GM23338 (cell line): Measurements from ENCODE around the gene LRRC2. TPM values are rescaled to one million over a fixed set of nuclear protein-coding genes. Genes with fewer than 3 reads are reported as not detected.

Experiments used
- ATAC-seq: fragments of 200-7000 bp; cut with Tn5 transposase; 3 replicates; pipeline ENCODE4 v1.9.1; 2020
- DNase-seq: peaks from one replicate; pipeline ENCODE4 v3.0.0-alpha.2; 2015; ENCODE audit warnings: low spot score
- H2AFZ ChIP-seq: fragments of 200-600 bp; sonication (generic); 2 replicates; pipeline ENCODE4 v1.8.0; 2016; ENCODE audit warnings: antibody characterized with exemption, mild to moderate bottlenecking, moderate library complexity
- H3F3A ChIP-seq: fragments of 200-600 bp; sonication (generic); replicated peaks from 2 replicates; pipeline ENCODE4 v1.8.0; 2017; ENCODE audit warnings: antibody characterized with exemption, mixed run types, low read depth
- H3K27ac ChIP-seq: fragments of 200-600 bp; sonication (generic); 2 replicates; pipeline ENCODE4 v1.6.1; 2016; ENCODE audit warnings: low read depth
- H3K27me3 ChIP-seq: fragments of 200-600 bp; sonication (generic); 2 replicates; pipeline ENCODE4 v1.8.0; 2016; ENCODE audit warnings: mild to moderate bottlenecking, mixed run types, moderate library complexity; ENCODE audit not compliant: insufficient read depth
- H3K36me3 ChIP-seq: fragments of 200-600 bp; sonication (generic); 2 replicates; pipeline ENCODE4 v1.8.0; 2016; ENCODE audit warnings: mild to moderate bottlenecking; ENCODE audit not compliant: insufficient read depth
- H3K4me1 ChIP-seq: fragments of 200-600 bp; sonication (generic); 2 replicates; pipeline ENCODE4 v1.8.0; 2016; ENCODE audit warnings: mild to moderate bottlenecking, moderate library complexity; ENCODE audit not compliant: insufficient read depth
- H3K4me2 ChIP-seq: fragments of 200-600 bp; sonication (generic); 2 replicates; pipeline ENCODE4 v1.7.1; 2017; ENCODE audit warnings: mixed run types
- H3K4me3 ChIP-seq: fragments of 200-600 bp; sonication (generic); 2 replicates; pipeline ENCODE4 v1.6.1; 2016; ENCODE audit warnings: mixed run types
- H3K79me2 ChIP-seq: fragments of 200-600 bp; sonication (generic); replicated peaks from 2 replicates; pipeline ENCODE4 v1.8.0; 2017; ENCODE audit warnings: mild to moderate bottlenecking; ENCODE audit not compliant: insufficient read depth
- H3K9me2 ChIP-seq: fragments of 200-600 bp; sonication (generic); 2 replicates; pipeline ENCODE4 v1.8.0; 2017; ENCODE audit not compliant: insufficient read depth
- H4K20me1 ChIP-seq: fragments of 200-600 bp; sonication (generic); replicated peaks from 2 replicates; pipeline ENCODE4 v1.8.0; 2017; ENCODE audit warnings: mild to moderate bottlenecking; ENCODE audit not compliant: insufficient read depth
- H3K27ac Mint-ChIP-seq: 2 replicates; pipeline ENCODE4 v1.8.0; 2020; ENCODE audit warnings: inconsistent platforms, mild to moderate bottlenecking, moderate library complexity, mixed read lengths
- H3K27me3 Mint-ChIP-seq: 3 replicates; pipeline ENCODE4 v1.8.0; 2022; ENCODE audit warnings: low read depth, mild to moderate bottlenecking, moderate library complexity, mixed read lengths, inconsistent platforms; ENCODE audit not compliant: insufficient read depth, poor library complexity
- H3K36me3 Mint-ChIP-seq: 3 replicates; pipeline ENCODE4 v1.8.0; 2021; ENCODE audit warnings: low read depth, mild to moderate bottlenecking, inconsistent platforms, moderate library complexity, mixed read lengths
- H3K4me1 Mint-ChIP-seq: 3 replicates; pipeline ENCODE4 v1.8.0; 2020; ENCODE audit warnings: mild to moderate bottlenecking, inconsistent platforms, mixed read lengths
- H3K4me3 Mint-ChIP-seq: 3 replicates; pipeline ENCODE4 v1.8.0; 2021; ENCODE audit warnings: moderate library complexity, mild to moderate bottlenecking, inconsistent platforms, mixed read lengths
- H3K9me3 Mint-ChIP-seq: 3 replicates; pipeline ENCODE4 v1.8.0; 2020; ENCODE audit warnings: moderate library complexity, mild to moderate bottlenecking, inconsistent platforms, mixed read lengths
- CREB1 ChIP-seq: fragments of 250-450 bp; sonication (Bioruptor Pico); IDR thresholded peaks from 2 replicates; pipeline ENCODE4 v1.5.0; 2020; ENCODE audit warnings: low read depth, mild to moderate bottlenecking, moderate library complexity
- EZH2 ChIP-seq: fragments of 200-600 bp; sonication (generic); IDR thresholded peaks from one replicate; pipeline ENCODE4 v1.8.0; 2017; ENCODE audit warnings: antibody characterized with exemption, mild to moderate bottlenecking, low read depth; ENCODE audit not compliant: unreplicated experiment
- EZH2phosphoT487 ChIP-seq: fragments of 200-600 bp; sonication (generic); IDR thresholded peaks from one replicate; pipeline ENCODE4 v1.8.1; 2018; ENCODE audit warnings: antibody characterized with exemption; ENCODE audit not compliant: unreplicated experiment
- JUNB ChIP-seq: IDR thresholded peaks from one replicate; pipeline ENCODE4 v1.6.1; 2016; ENCODE audit warnings: antibody characterized with exemption; ENCODE audit not compliant: unreplicated experiment
- NANOG ChIP-seq: IDR thresholded peaks from 2 replicates; pipeline ENCODE4 v1.6.1; 2016; ENCODE audit warnings: antibody characterized with exemption, borderline replicate concordance
- STAT1 ChIP-seq: IDR thresholded peaks from one replicate; pipeline ENCODE4 v1.6.1; 2016; ENCODE audit warnings: antibody characterized with exemption; ENCODE audit not compliant: unreplicated experiment
- ZNF114 ChIP-seq: fragments of 250-450 bp; sonication (Bioruptor Pico); IDR thresholded peaks from 2 replicates; pipeline ENCODE4 v1.5.0; 2020; ENCODE audit warnings: mild to moderate bottlenecking, moderate library complexity
- ZNF331 ChIP-seq: fragments of 250-450 bp; sonication (Bioruptor Pico); IDR thresholded peaks from 2 replicates; pipeline ENCODE4 v1.5.0; 2020; ENCODE audit warnings: low read depth, mild to moderate bottlenecking, moderate library complexity
- polyA plus RNA-seq: library from polyadenylated mRNA; unstranded; fragments of >200 nt; fragmentation: Nextera tagmentation; extraction: Ambion mirVana; gene quantifications from 2 replicates; pipeline ENCODE4 v1.2.1, GENCODE V29; 2016
- total RNA-seq: library from RNA; depleted of rRNA; stranded (reverse); fragments of >200 nt; shearing (Covaris generic); gene quantifications from 2 replicates; pipeline ENCODE4 v1.2.3, GENCODE V29; 2014
- TF ChIP-seq, protein P1 (sequence below): IDR thresholded peaks from one replicate; pipeline ENCODE4 v1.6.1; 2018; ENCODE audit warnings: antibody characterized with exemption; ENCODE audit not compliant: unreplicated experiment
- TF ChIP-seq, protein P2 (sequence below): IDR thresholded peaks from 2 replicates; pipeline ENCODE4 v1.6.1; 2016; ENCODE audit warnings: antibody characterized with exemption
- TF ChIP-seq, protein P3 (sequence below), 2 experiments: fragments of 200-600 bp in 1 of 2; sonication (generic) in 1 of 2; conservative IDR thresholded peaks; 2 replicates each; pipeline versions ENCODE4 v1.5.1 to v1.6.1; 2016 to 2017; ENCODE audit warnings: antibody characterized with exemption in 2 of 2, low read depth in 2 of 2, mild to moderate bottlenecking in 2 of 2, moderate library complexity in 1 of 2

Gene LRRC2
- total and polyA plus RNA-seq, 2 experiments from 2014 or later, result 6.5 to 7.1 TPM

DNA sequence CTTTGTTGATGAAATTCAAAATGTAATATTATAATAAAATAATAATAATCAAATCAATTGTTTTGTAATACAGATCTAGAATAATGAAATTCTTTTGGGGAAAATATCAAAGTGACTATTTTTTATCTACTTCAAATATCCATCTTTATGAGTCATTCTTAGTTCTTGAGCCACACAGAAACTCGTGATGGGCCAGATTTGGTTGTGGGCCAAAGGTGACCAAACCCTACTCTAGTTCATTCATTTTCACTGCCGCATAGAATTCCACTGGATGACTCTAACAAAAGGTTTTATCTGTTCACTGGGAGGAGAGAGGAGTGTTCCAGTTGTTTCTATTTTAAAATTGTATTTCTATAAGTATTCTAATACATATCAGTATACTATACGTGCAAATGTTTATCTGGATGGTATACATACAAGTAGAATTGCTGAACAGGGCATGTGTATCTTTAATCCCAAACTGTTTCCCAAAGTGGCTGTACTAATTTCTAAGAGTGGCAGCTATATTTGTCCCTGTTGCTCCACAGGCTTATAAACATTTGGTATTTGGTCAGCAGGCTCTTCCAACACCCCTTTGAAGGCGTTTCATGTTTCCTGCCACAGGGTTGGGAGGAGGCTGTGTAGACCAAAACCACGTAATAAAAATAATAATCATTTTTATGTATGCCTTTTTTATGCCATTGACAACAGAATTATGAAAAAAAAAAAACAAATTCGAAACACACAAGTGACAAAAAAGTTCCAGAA is 75.6 kb downstream of the LRRC2 start:
- Histone ChIP-seq H3K27ac (no peak overlapping the region), H3K79me2 (no peaks in the 10 kb centered on the region), H3K4me1 (peaks cover 11% of the 10 kb centered on the region), H3K4me2 (no peak overlapping the region), H3K4me3 (no peak overlapping the region), H3K36me3 (no peaks in the 10 kb centered on the region; the same call in 1 of the 2 replicates), H3K9me2 (no peaks in the 10 kb centered on the region), H3K27me3 (no peaks in the 10 kb centered on the region), H3F3A (peaks cover 5% of the 10 kb centered on the region; the same call in 1 of the 2 replicates), H4K20me1 (no peaks in the 10 kb centered on the region), H2AFZ (no peak overlapping the region)
- Mint-ChIP-seq H3K27ac (no peak overlapping the region), H3K4me3 (no peak overlapping the region), H3K9me3 (peaks cover 24% of the 10 kb centered on the region), H3K4me1 (peaks cover 14% of the 10 kb centered on the region), H3K27me3 (no peaks in the 10 kb centered on the region), H3K36me3 (peaks cover 12% of the 10 kb centered on the region)
- ATAC-seq (no peak), DNase-seq (no peak)
- TF ChIP-seq EZH2phosphoT487, result no peak
- TF ChIP-seq CREB1 (CRISPR knock-in tag), result no peak
- no peak for TF ChIP-seq STAT1
- no peak for TF ChIP-seq JUNB
- TF ChIP-seq, protein P1, sequence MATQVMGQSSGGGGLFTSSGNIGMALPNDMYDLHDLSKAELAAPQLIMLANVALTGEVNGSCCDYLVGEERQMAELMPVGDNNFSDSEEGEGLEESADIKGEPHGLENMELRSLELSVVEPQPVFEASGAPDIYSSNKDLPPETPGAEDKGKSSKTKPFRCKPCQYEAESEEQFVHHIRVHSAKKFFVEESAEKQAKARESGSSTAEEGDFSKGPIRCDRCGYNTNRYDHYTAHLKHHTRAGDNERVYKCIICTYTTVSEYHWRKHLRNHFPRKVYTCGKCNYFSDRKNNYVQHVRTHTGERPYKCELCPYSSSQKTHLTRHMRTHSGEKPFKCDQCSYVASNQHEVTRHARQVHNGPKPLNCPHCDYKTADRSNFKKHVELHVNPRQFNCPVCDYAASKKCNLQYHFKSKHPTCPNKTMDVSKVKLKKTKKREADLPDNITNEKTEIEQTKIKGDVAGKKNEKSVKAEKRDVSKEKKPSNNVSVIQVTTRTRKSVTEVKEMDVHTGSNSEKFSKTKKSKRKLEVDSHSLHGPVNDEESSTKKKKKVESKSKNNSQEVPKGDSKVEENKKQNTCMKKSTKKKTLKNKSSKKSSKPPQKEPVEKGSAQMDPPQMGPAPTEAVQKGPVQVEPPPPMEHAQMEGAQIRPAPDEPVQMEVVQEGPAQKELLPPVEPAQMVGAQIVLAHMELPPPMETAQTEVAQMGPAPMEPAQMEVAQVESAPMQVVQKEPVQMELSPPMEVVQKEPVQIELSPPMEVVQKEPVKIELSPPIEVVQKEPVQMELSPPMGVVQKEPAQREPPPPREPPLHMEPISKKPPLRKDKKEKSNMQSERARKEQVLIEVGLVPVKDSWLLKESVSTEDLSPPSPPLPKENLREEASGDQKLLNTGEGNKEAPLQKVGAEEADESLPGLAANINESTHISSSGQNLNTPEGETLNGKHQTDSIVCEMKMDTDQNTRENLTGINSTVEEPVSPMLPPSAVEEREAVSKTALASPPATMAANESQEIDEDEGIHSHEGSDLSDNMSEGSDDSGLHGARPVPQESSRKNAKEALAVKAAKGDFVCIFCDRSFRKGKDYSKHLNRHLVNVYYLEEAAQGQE, result no peak
- TF ChIP-seq, protein P2, sequence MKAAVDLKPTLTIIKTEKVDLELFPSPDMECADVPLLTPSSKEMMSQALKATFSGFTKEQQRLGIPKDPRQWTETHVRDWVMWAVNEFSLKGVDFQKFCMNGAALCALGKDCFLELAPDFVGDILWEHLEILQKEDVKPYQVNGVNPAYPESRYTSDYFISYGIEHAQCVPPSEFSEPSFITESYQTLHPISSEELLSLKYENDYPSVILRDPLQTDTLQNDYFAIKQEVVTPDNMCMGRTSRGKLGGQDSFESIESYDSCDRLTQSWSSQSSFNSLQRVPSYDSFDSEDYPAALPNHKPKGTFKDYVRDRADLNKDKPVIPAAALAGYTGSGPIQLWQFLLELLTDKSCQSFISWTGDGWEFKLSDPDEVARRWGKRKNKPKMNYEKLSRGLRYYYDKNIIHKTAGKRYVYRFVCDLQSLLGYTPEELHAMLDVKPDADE, result no peak
- TF ChIP-seq ZNF331 (CRISPR knock-in tag), result no peak

DNA sequence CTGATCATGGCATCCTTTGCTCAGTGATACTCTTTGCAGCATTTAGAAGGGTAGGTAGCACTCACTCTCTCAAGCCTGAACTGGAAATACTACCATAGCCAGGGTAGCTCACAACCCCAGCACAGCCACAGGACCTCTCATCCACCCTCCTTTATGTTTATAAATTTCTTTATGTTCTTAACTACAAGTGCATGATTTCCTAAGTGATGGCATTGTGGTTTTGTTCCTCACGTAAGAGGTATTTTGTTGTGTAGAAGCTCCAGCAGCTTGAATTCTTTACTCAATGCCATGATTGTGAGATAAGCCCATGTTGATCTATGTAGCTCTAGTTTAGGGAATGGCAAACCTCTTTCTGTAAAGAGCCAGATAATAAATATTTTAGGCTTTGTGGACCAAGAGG is 76.2 kb downstream of the LRRC2 start:
- H3K27me3 Mint-ChIP-seq, result no peaks in the 10 kb centered on the region
- Histone ChIP-seq H2AFZ (no peak overlapping the region), H3K4me3 (no peak overlapping the region), H3K27ac (no peak overlapping the region), H4K20me1 (no peaks in the 10 kb centered on the region), H3F3A (peaks cover 5% of the 10 kb centered on the region; the same call in 1 of the 2 replicates), H3K9me2 (no peaks in the 10 kb centered on the region), H3K27me3 (no peaks in the 10 kb centered on the region), H3K79me2 (no peaks in the 10 kb centered on the region), H3K36me3 (no peaks in the 10 kb centered on the region; the same call in 1 of the 2 replicates), H3K4me1 (peaks cover 11% of the 10 kb centered on the region), H3K4me2 (no peak overlapping the region)
- H3K36me3 Mint-ChIP-seq, result peaks cover 12% of the 10 kb centered on the region
- peaks cover 23% of the 10 kb centered on the region for H3K9me3 Mint-ChIP-seq
- peaks cover 14% of the 10 kb centered on the region for H3K4me1 Mint-ChIP-seq
- ATAC-seq (no peak), DNase-seq (no peak)
- TF ChIP-seq NANOG (no peak), JUNB (no peak), ZNF114 (CRISPR knock-in tag) (no peak), EZH2 (no peak), CREB1 (CRISPR knock-in tag) (no peak), STAT1 (no peak), EZH2phosphoT487 (no peak)
- TF ChIP-seq, protein P2, result no peak
- TF ChIP-seq, protein P3, sequence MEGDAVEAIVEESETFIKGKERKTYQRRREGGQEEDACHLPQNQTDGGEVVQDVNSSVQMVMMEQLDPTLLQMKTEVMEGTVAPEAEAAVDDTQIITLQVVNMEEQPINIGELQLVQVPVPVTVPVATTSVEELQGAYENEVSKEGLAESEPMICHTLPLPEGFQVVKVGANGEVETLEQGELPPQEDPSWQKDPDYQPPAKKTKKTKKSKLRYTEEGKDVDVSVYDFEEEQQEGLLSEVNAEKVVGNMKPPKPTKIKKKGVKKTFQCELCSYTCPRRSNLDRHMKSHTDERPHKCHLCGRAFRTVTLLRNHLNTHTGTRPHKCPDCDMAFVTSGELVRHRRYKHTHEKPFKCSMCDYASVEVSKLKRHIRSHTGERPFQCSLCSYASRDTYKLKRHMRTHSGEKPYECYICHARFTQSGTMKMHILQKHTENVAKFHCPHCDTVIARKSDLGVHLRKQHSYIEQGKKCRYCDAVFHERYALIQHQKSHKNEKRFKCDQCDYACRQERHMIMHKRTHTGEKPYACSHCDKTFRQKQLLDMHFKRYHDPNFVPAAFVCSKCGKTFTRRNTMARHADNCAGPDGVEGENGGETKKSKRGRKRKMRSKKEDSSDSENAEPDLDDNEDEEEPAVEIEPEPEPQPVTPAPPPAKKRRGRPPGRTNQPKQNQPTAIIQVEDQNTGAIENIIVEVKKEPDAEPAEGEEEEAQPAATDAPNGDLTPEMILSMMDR (conservative IDR thresholded peaks at IDR 0.05; ENCODE audit: low read depth in 2 of 2), result no peak
- H3K4me3 Mint-ChIP-seq, result no peak overlapping the region
- H3K27ac Mint-ChIP-seq, result no peak overlapping the region
